GM11168 (cell line): Measurements from ENCODE around the gene IL11RA.
"Not testable (repeated sequence)": the region's sequence is repeated elsewhere in the genome, so short reads cannot be mapped to it uniquely, and the experiment has no call there.

ENCODE experiments used
- in situ Hi-C: fragments of 300-500 bp; cut with MboI; formaldehyde crosslinking; loops from one replicate; pipeline ENCODE4 v1.12.0; 2022; ENCODE audit warnings: low sequenced_read_pairs; ENCODE audit not compliant: unreplicated experiment

Gene IL11RA

GRCh38 chr9:34628656-34629490, 23.1 kb upstream of the IL11RA start, which contains the start of gene ARID3C:
Gene ARID3C, minus strand, starts transcription at chr9:34629066. Its CDS starts 1,052 bp downstream, at chr9:34628014.
- in situ Hi-C loops = no loop called here

- in situ Hi-C loops = no loop called here
Observed at GRCh38 chr9:34629491-34629808, 22.5 kb upstream of the IL11RA start.

- in situ Hi-C loops = no loop called here
Observed at GRCh38 chr9:34630402-34631154, 21.4 kb upstream of the IL11RA start.

GRCh38 chr9:34633166-34633565, 18.8 kb upstream of the IL11RA start:
- in situ Hi-C loops = no loop called here

GRCh38 chr9:34633851-34634550, 18.0 kb upstream of the IL11RA start:
- in situ Hi-C loops = no loop called here

GRCh38 chr9:34634551-34635248, 17.3 kb upstream of the IL11RA start:
- in situ Hi-C loops = no loop called here

- in situ Hi-C loops = no loop called here
Observed at GRCh38 chr9:34635556-34635955, 16.4 kb upstream of the IL11RA start.

- in situ Hi-C loops = no loop called here
Observed at GRCh38 chr9:34636791-34637355, 15.1 kb upstream of the IL11RA start.

GRCh38 chr9:34637356-34638137, 14.4 kb upstream of the IL11RA start, which contains the start of gene SIGMAR1:
Gene SIGMAR1, minus strand, starts transcription at chr9:34637787. Its CDS starts 90 bp downstream, at chr9:34637697.
- in situ Hi-C loops = no loop called here

- in situ Hi-C loops = no loop called here
Observed at GRCh38 chr9:34638138-34638445, 13.9 kb upstream of the IL11RA start.

- in situ Hi-C loops = not testable (repeated sequence)
Observed at GRCh38 chr9:34639322-34639721, 12.7 kb upstream of the IL11RA start.

GRCh38 chr9:34642679-34643078, 9.3 kb upstream of the IL11RA start:
- in situ Hi-C loops = no loop called here

GRCh38 chr9:34644766-34645314, 7.1 kb upstream of the IL11RA start:
- in situ Hi-C loops = no loop called here

- in situ Hi-C loops = no loop called here
Observed at GRCh38 chr9:34646211-34647083, 5.5 kb upstream of the IL11RA start, which contains the start of gene GALT. Gene GALT, plus strand, starts transcription at chr9:34646675. Its CDS starts 30 bp downstream, at chr9:34646705.

- in situ Hi-C loops = no loop called here
Observed at GRCh38 chr9:34647084-34647403, 4.9 kb upstream of the IL11RA start.

GRCh38 chr9:34647651-34648050, 4.3 kb upstream of the IL11RA start:
- in situ Hi-C loops = no loop called here

GRCh38 chr9:34648673-34649072, 3.3 kb upstream of the IL11RA start:
- in situ Hi-C loops = no loop called here

- in situ Hi-C loops = no loop called here
Observed at GRCh38 chr9:34650816-34651215, 1.2 kb upstream of the IL11RA start.
